H1 (cell line): ENCODE data around the gene NAV2. TPM values are rescaled to one million over a fixed set of nuclear protein-coding genes. Genes with fewer than 3 reads are reported as not detected.

Source experiments
- BCL11A ChIP-seq, 2 experiments: IDR thresholded peaks; one replicate each; pipeline ENCODE4 v1.6.1; 2011; ENCODE audit warnings: low read depth in 2 of 2, low read length in 2 of 2, mild to moderate bottlenecking in 2 of 2
- BRCA1 ChIP-seq: IDR thresholded peaks from 2 replicates; pipeline ENCODE4 v1.6.1; 2012; ENCODE audit warnings: low read depth, low read length, improper control_type of control experiment
- EP300 ChIP-seq, 2 experiments: IDR thresholded peaks; 1 replicate in 1 of 2; 2 replicates in 1 of 2; pipeline ENCODE4 v1.6.1; 2011 to 2012; ENCODE audit warnings: low read depth in 2 of 2, low read length in 2 of 2, mild to moderate bottlenecking in 2 of 2, borderline replicate concordance in 1 of 2, inconsistent platforms in 1 of 2, moderate library complexity in 1 of 2
- GABPA ChIP-seq: IDR thresholded peaks from 2 replicates; pipeline ENCODE4 v1.6.1; 2011; ENCODE audit warnings: mild to moderate bottlenecking, low read length, moderate library complexity, borderline replicate concordance; ENCODE audit not compliant: insufficient read depth
- KDM4A ChIP-seq: IDR thresholded peaks from one replicate; pipeline ENCODE4 v1.7.1; 2012; ENCODE audit warnings: low read depth, mild to moderate bottlenecking, moderate library complexity, low read length, inconsistent platforms; ENCODE audit not compliant: severe bottlenecking
- PHF8 ChIP-seq: fragments of 200-600 bp; sonication (generic); conservative IDR thresholded peaks from 2 replicates; pipeline ENCODE4 v1.7.1; 2012; ENCODE audit warnings: low read depth, mild to moderate bottlenecking, inconsistent platforms, low read length, moderate library complexity
- POLR2AphosphoS5 ChIP-seq: IDR thresholded peaks from 2 replicates; pipeline ENCODE4 v1.6.1; 2011; ENCODE audit warnings: low read depth, low read length
- POU5F1 ChIP-seq: IDR thresholded peaks from 2 replicates; pipeline ENCODE4 v1.6.1; 2011; ENCODE audit warnings: low read depth, mild to moderate bottlenecking, low read length, moderate library complexity
- RAD21 ChIP-seq, 2 experiments: IDR thresholded peaks in 1 of 2; conservative IDR thresholded peaks in 1 of 2; 2 replicates each; pipeline ENCODE4 v1.6.1; 2011; ENCODE audit warnings: low read depth in 2 of 2, low read length in 2 of 2, improper control_type of control experiment in 1 of 2, inconsistent platforms in 1 of 2, mild to moderate bottlenecking in 1 of 2, moderate library complexity in 1 of 2
- RFX5 ChIP-seq: IDR thresholded peaks from 2 replicates; pipeline ENCODE4 v1.6.1; 2011; ENCODE audit warnings: low read depth, low read length, improper control_type of control experiment, borderline replicate concordance
- RXRA ChIP-seq: IDR thresholded peaks from 2 replicates; pipeline ENCODE4 v1.6.1; 2011; ENCODE audit warnings: low read depth, mild to moderate bottlenecking, low read length, moderate library complexity; ENCODE audit not compliant: insufficient read depth
- SIX5 ChIP-seq: IDR thresholded peaks from 2 replicates; pipeline ENCODE4 v1.6.1; 2011; ENCODE audit warnings: mild to moderate bottlenecking, low read depth, low read length
- TEAD4 ChIP-seq: IDR thresholded peaks from 2 replicates; pipeline ENCODE4 v1.6.1; 2012; ENCODE audit warnings: low read depth, low read length, inconsistent platforms, mixed read lengths
- polyA plus RNA-seq, 7 experiments: library from polyadenylated mRNA; depleted of rRNA in 3 of 7; stranded (reverse) in 5 of 7; unstranded in 2 of 7; fragments of >200 nt in 5 of 7; fragments of 200-250 nt in 2 of 7; gene quantifications; 1 replicate in 5 of 7; 2 replicates in 1 of 7; 4 replicates in 1 of 7; pipeline versions ENCODE4 v1.2.1 to v1.2.3, GENCODE V29; 2011 to 2013; ENCODE audit warnings: missing spikeins in 2 of 7, mixed read lengths in 2 of 7
- total RNA-seq: library from RNA; stranded (reverse); fragmentation: NEBNext Ultra II Directional; extraction: Animal tissue kit (Norgen Biotek cat#: 25700); gene quantifications from 2 replicates; pipeline ENCODE4 v1.2.1, GENCODE V29; 2021
- TF ChIP-seq, protein P1 (sequence below), 3 experiments: IDR thresholded peaks; 1 replicate in 2 of 3; 2 replicates in 1 of 3; pipeline versions ENCODE4 v1.5.1 to v1.6.1; 2011; ENCODE audit warnings: low read length in 3 of 3, mild to moderate bottlenecking in 3 of 3, inconsistent platforms in 2 of 3, low read depth in 1 of 3, moderate library complexity in 1 of 3; ENCODE audit not compliant: insufficient read depth in 1 of 3; ENCODE audit errors: control extremely low read depth in 1 of 3

The NAV2 gene
- total and polyA plus RNA-seq, 2 of the 8 experiments (the other 6 are each of a cell fraction or from before 2014, with no cell fraction given) = 35.6 to 73.6 TPM

DNA sequence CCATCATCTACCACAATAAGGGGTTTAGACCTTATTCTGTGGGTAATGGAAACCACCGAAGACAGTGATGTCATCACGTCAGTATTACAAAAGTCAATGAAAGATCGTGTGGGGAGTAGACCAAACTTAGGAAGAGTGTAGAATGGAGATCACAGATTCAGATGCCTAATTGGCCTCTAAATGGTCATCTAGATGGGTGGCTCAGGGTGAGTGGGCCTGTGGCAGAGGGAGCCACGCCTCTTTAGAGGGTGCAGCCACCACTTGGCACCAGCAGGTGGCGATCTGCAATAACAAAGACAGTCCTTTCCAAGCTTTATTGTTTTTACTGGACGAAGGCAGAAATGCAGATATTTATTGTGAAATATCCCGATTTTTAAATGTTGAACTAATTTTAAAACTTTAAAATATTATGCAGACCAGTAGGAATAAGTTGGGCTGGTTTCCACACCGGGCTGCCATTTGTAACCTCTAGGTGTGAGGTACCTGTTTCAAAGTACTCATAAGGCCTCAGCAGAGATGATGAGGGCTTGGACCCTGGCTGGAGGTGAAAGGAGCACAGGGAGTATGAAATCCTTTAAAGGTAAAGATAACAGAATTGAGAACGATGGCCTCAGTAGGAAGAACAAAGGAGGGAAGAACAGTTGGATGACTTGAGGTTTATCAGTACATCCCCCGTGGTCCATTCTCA, 225.7 kb downstream of the NAV2 start (continued):
- TF ChIP-seq BCL11A (IDR thresholded peaks at IDR 0.05; ENCODE audit: low read depth in 2 of 2, low read length in 2 of 2) (no peak), TEAD4 (no peak), RAD21 (IDR thresholded peaks at IDR 0.05 in 1 of 2, conservative IDR thresholded peaks at IDR 0.05 in 1 of 2; ENCODE audit: low read depth in 2 of 2, low read length in 2 of 2) (peak; percentile 68 to 69), POLR2AphosphoS5 (no peak), RFX5 (no peak), EP300 (IDR thresholded peaks at IDR 0.05; ENCODE audit: borderline replicate concordance in 1 of 2, low read depth in 2 of 2, low read length in 2 of 2) (no peak), SIX5 (no peak), BRCA1 (no peak), RXRA (no peak), GABPA (no peak), KDM4A (no peak), POU5F1 (no peak), PHF8 (no peak)
- TF ChIP-seq, protein P1, sequence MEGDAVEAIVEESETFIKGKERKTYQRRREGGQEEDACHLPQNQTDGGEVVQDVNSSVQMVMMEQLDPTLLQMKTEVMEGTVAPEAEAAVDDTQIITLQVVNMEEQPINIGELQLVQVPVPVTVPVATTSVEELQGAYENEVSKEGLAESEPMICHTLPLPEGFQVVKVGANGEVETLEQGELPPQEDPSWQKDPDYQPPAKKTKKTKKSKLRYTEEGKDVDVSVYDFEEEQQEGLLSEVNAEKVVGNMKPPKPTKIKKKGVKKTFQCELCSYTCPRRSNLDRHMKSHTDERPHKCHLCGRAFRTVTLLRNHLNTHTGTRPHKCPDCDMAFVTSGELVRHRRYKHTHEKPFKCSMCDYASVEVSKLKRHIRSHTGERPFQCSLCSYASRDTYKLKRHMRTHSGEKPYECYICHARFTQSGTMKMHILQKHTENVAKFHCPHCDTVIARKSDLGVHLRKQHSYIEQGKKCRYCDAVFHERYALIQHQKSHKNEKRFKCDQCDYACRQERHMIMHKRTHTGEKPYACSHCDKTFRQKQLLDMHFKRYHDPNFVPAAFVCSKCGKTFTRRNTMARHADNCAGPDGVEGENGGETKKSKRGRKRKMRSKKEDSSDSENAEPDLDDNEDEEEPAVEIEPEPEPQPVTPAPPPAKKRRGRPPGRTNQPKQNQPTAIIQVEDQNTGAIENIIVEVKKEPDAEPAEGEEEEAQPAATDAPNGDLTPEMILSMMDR (IDR thresholded peaks at IDR 0.05; ENCODE audit: control extremely low read depth in 1 of 3, insufficient read depth in 1 of 3, low read depth in 1 of 3, low read length in 3 of 3) = peak; percentile 65 to 94 (median 90)
